ENCODE data around the gene RADIL. TPM values are rescaled to one million over a fixed set of nuclear protein-coding genes. Genes with fewer than 3 reads are reported as not detected.

RADIL gene
- total RNA-seq, 1 donor from 2014 or later = 2.1 TPM

- DNase-seq (ENCODE audit: extremely low spot score, unreplicated experiment) = no peak
- Mint-ChIP-seq H3K9me3 (ENCODE audit: unreplicated experiment) (no peaks in the 10 kb centered on the region), H3K4me3 (ENCODE audit: unreplicated experiment) (no peak overlapping the region), H3K4me1 (ENCODE audit: unreplicated experiment) (peaks cover 2% of the 10 kb centered on the region), H3K36me3 (ENCODE audit: unreplicated experiment) (peaks cover 20% of the 10 kb centered on the region), H3K27ac (ENCODE audit: unreplicated experiment) (no peak overlapping the region), H3K27me3 (ENCODE audit: unreplicated experiment) (no peaks in the 10 kb centered on the region)
- no peak for TF ChIP-seq CTCF (IDR thresholded peaks at IDR 0.05)
Measured at GRCh38 chr7:4787947-4788626, 95.4 kb downstream of the RADIL start.

- Mint-ChIP-seq H3K27ac (ENCODE audit: unreplicated experiment) (no peak overlapping the region), H3K36me3 (ENCODE audit: unreplicated experiment) (peaks cover 20% of the 10 kb centered on the region), H3K27me3 (ENCODE audit: unreplicated experiment) (no peaks in the 10 kb centered on the region), H3K9me3 (ENCODE audit: unreplicated experiment) (no peaks in the 10 kb centered on the region), H3K4me3 (ENCODE audit: unreplicated experiment) (no peak overlapping the region), H3K4me1 (ENCODE audit: unreplicated experiment) (peaks cover 2% of the 10 kb centered on the region)
- DNase-seq (ENCODE audit: extremely low spot score, unreplicated experiment) = no peak
- TF ChIP-seq CTCF (IDR thresholded peaks at IDR 0.05) = no peak
Measured at GRCh38 chr7:4787541-4787940, 96.0 kb downstream of the RADIL start.

GRCh38 chr7:4786015-4786414, 97.5 kb downstream of the RADIL start:
- TF ChIP-seq CTCF (IDR thresholded peaks at IDR 0.05) = no peak
- H3K4me1 Mint-ChIP-seq (ENCODE audit: unreplicated experiment) = no peaks in the 10 kb centered on the region
- peaks cover 26% of the 10 kb centered on the region for H3K36me3 Mint-ChIP-seq (ENCODE audit: unreplicated experiment)
- no peak for DNase-seq (ENCODE audit: extremely low spot score, unreplicated experiment)
- H3K27me3 Mint-ChIP-seq (ENCODE audit: unreplicated experiment) = no peaks in the 10 kb centered on the region
- no peak overlapping the region for H3K27ac Mint-ChIP-seq (ENCODE audit: unreplicated experiment)
- no peaks in the 10 kb centered on the region for H3K9me3 Mint-ChIP-seq (ENCODE audit: unreplicated experiment)
- no peak overlapping the region for H3K4me3 Mint-ChIP-seq (ENCODE audit: unreplicated experiment)

GRCh38 chr7:4785371-4785770, 98.1 kb downstream of the RADIL start:
- no peaks in the 10 kb centered on the region for H3K27me3 Mint-ChIP-seq (ENCODE audit: unreplicated experiment)
- no peaks in the 10 kb centered on the region for H3K9me3 Mint-ChIP-seq (ENCODE audit: unreplicated experiment)
- H3K27ac Mint-ChIP-seq (ENCODE audit: unreplicated experiment) = no peak overlapping the region
- H3K4me3 Mint-ChIP-seq (ENCODE audit: unreplicated experiment) = no peak overlapping the region
- no peak for DNase-seq (ENCODE audit: extremely low spot score, unreplicated experiment)
- H3K4me1 Mint-ChIP-seq (ENCODE audit: unreplicated experiment) = no peaks in the 10 kb centered on the region
- H3K36me3 Mint-ChIP-seq (ENCODE audit: unreplicated experiment) = peaks cover 29% of the 10 kb centered on the region
- no peak for TF ChIP-seq CTCF (IDR thresholded peaks at IDR 0.05)

GRCh38 chr7:4784799-4785198, 98.7 kb downstream of the RADIL start:
- Mint-ChIP-seq H3K4me3 (ENCODE audit: unreplicated experiment) (no peak overlapping the region), H3K27me3 (ENCODE audit: unreplicated experiment) (no peaks in the 10 kb centered on the region), H3K9me3 (ENCODE audit: unreplicated experiment) (no peaks in the 10 kb centered on the region), H3K36me3 (ENCODE audit: unreplicated experiment) (peaks cover 25% of the 10 kb centered on the region), H3K27ac (ENCODE audit: unreplicated experiment) (no peak overlapping the region), H3K4me1 (ENCODE audit: unreplicated experiment) (no peaks in the 10 kb centered on the region)
- no peak for DNase-seq (ENCODE audit: extremely low spot score, unreplicated experiment)
- no peak for TF ChIP-seq CTCF (IDR thresholded peaks at IDR 0.05)

Data from osteocyte (in vitro differentiated cells).